ENCODE data around the gene TMSB4X. TPM values are rescaled to one million over a fixed set of nuclear protein-coding genes. Genes with fewer than 3 reads are reported as not detected.
"Not testable (repeated sequence)": the region's sequence is repeated elsewhere in the genome, so short reads cannot be mapped to it uniquely, and the experiment has no call there.

The TMSB4X gene
- polyA plus RNA-seq, 1 donor: 918 TPM

DNA sequence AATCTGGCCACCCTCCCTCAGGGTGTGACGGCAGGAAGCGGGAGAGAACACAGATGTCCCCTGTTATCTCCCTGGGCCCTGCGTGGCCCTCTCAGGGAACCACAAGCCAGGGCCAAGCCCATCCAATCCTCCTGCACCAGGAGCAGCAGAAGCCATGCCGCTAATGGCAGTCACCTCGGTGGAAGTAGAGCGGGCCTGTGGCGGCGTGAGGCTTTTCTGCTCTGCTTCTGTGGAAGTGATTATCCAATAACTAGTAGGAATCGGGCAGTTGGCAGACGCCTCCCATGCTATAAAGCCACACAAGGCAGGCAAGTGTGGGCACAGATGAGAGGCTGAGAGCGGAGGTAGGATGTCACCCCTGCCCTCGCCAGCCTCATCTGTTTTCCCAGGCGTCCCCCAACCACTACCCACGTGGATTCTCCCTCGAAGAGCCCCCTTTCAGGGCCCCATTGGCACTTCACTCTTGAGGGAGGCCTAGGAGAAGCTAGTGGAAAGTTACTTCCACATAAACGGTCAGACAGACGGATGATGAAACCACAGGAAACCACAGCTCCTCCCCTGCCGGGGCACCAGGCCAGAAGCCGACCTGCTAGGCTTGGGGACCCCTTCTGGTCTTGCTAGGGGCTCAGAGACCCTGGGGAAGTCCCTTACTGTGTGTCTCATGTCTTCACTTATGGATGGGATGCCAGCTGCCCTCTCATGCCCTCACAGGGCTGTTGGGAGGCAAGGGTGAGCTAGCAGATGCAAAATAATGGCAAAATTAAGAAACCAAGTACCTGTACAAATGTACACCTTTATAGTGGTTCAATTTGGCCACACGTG is 18.8 kb upstream of the TMSB4X start:
- peak; percentile 55 for DNase-seq

DNA sequence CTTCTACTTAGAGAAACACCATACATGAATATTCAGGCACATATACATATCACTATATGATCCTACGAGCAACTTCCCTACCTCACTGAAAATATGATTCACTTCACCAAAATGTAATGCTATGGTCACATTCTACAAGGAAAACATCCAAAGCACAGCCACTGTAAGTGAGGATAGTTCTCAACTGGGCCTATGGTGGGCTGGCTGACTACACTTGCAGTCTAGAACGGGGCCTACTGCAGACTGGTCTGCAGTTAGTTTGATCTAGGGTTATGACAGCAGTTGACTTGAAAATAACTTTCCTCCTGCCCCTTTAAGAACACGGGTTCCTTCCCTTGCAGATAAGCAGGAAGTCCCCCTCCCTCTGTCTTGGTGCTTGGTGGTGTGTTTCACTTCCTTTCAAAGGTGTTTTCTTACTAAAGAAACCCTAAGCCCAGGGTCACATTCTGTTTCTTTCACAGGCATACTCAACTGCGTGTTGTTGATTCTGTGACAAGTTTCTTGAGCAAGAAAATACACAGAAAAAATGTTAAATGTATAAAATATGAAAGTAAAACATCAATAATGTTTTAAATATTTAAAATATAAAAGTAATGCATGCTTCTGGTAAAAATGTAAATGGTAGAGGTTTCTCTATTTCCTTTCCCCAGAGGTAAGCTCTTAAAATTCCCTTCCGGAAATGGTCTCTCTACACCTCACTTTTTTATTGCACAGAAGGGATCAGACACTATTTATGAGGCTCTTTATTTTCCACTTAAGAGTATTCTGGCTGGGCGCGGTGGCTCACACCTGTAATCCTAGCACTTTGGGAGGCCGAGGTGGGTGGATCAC is 18.0 kb upstream of the TMSB4X start:
- DNase-seq: no peak

DNA sequence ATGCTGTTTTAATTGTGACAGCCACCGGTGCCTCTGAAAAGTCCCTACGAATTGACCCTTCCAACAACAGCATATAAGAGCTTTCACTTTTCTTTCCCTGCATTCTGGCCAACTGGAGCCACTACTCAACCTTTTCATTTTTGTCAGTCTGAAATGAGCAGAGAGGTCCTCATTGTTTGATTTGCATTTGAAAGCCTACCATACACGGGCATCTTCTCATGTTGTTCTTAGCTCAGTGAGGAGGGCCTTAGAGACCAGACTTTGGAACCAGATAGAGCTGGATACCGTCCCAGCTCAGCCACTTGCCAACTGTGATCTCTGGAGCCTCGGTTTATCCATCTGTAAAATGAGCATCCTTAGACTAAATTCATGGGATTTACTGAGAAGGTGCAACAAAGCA is 16.9 kb upstream of the TMSB4X start:
- DNase-seq: no peak

DNA sequence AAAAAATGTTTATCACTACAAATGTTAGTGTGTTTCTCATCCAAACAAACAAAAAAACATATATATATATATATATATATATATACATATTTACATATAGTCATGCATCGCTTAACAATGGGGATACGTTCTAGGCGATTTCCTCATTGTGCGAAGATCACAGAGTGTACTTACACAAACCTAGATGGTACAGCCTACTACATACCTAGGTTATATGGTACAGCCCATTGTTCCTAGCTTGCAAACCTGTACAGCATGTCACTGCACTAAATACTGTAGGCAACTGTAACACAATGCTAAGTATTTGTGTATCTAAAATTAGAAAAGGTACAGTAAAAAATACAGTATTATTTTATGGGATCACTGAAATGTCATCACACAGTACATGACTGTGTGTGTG is 16.4 kb upstream of the TMSB4X start:
- DNase-seq: no peak

DNA sequence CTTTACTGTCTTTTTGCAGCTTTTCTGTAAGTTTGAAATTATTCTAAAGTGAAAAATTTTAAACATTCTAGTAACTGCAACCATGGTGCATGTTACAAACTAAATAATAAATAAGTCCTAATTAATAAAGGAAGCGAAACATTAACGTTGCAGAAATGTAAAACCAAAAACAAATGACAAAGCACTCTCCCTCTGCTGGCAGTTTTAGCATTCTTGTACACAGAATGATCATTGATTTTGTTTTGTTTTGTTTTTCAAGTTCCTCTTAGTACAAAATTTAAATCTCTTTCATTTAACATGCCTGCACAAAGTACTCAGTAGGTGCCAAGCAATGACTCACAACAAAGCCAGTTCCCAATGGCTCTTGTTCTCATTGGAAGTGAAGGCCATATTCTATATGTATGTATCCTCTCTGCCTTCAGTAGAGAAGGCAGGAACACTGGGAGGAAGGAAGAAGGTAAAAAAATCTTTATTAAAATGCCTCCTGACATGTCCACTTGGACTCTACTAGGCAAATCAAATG is 13.7 kb upstream of the TMSB4X start:
- DNase-seq: no peak

DNA sequence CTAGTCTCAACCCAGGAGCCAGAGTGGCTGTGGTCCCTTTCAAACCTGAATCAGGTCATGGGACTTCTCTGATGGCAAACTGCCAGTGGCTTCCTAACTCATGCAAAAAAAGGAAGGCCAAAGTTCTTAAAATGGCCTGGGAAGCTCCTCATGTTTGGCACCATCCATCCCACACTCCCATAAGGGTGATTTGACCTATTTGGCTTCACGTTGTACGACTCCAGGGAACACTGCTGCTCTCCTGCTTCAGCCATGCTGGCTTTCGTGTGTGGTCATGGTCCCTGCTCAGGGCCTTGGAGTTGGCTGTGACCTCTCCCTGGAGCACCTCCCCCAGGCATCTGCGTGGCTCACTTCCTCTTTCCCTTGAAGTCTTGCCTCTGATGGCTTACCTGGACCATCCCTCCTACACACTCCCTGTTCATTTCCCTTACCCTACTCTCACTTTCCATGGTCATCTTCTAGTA is 12.8 kb upstream of the TMSB4X start:
- no peak for DNase-seq

DNA sequence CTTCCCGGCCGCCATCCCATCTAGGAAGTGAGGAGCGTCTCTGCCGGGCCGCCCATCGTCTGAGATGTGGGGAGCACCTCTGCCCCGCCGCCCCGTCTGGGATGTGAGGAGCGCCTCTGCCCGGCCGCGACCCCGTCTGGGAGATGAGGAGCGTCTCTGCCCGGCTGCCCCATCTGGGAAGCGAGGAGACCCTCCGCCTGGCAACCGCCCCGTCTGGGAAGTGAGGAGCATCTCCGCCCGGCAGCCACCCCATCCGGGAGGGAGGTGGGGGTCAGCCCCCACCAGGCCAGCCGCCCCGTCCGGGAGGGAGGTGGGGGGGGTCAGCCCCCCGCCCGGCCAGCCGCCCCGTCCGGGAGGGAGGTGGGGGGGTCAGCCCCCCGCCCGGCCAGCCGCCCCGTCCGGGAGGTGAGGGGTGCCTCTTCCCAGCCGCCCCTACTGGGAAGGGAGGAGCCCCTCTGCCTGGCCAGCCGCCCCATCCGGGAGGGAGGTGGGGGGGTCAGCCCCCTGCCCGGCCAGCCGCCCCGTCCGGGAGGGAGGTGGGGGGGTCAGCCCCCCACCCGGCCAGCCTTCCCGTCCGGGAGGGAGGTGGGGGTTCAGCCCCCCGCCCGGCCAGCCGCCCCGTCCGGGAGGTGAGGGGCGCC is 11.6 kb upstream of the TMSB4X start:
- DNase-seq: not testable (repeated sequence)

DNA sequence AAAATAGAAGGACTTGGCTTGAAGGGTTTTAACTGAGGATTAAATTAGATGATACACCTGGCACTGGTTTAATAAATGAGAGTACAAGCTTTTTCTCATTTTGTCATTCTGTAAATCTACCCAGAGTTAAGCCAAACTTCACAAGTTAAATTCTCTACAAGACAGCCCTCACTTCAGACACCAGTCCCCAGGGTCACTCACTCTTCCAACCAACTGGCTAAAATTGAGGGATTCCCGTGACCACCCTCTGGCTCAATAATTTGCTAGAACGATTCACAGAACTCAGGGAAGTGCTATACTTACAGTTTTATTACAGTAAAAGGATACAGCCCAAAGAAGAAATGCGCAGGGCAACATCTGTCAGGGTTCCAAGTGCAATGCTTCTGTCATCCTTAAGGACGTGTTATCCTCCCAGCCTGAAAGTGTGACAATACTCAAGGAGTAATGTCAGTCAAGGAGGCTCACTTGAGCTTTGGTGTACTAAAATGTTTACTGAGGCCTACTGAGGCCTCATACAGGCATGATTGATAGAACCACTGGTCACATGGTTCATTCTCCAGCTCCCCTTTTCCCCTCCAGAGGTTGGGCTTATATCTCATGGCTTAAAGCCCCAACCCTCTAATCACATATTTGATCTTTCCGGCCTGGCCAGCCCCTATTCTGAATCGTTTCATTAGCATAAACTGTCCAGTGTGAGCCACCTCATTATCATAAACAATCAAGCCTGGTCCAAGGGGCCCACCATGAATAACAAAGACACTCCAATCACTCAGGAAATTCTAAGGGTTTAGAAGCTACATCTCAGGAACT is 9.6 kb upstream of the TMSB4X start:
- DNase-seq: no peak

DNA sequence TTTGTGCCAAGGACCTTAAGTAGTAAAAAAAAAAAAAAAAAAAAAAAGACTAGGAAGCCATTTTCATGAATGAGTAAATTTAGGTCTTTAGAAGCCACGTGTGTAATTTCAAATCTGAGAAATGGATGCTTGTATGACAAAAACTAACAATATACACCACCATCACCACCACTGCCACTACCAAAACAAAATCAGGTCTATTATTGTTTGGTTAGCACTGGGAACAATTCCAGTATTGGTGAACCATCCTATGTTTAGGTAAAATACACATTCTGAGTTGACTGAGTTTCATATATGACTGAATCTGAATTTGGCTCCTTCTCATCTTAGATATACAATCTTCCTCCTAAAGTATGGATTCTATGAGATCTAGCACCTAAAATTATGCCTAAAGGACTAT is 8.8 kb upstream of the TMSB4X start:
- no peak for DNase-seq

DNA sequence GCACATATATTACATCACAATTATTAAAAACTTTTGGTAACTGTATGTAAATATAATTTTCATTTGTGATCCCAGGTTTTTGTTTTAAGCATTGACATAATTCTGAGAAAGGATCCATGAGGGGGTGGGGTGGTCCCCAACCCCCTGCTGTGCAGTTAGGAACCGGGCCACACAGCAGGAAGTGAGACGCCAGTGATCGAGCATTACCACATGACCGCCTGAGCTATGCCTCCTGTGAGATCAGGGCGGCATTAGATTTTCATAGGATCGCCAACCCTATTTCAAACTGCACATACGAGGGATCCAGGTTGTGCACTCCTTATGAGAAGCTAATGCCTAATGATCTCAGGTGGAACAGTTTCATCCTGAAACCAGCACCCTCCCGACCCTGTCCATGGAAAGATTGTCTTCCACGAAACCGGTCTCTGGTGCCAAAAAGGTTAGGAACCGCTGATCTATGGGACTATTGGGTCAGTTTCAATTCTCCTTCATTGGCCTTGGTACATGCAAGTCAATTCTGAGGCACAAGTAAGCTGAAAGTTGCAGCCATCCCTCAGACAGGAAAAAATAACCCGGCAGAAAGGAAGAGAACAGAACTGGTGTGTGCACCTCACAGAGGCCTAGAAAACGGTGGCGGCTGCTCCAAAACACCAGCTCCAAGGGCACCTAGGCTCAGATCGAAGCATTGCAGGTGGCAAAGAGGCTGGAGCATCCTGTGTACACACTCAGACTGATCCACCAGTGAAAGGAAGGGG is 7.0 kb upstream of the TMSB4X start:
- no peak for DNase-seq

DNA sequence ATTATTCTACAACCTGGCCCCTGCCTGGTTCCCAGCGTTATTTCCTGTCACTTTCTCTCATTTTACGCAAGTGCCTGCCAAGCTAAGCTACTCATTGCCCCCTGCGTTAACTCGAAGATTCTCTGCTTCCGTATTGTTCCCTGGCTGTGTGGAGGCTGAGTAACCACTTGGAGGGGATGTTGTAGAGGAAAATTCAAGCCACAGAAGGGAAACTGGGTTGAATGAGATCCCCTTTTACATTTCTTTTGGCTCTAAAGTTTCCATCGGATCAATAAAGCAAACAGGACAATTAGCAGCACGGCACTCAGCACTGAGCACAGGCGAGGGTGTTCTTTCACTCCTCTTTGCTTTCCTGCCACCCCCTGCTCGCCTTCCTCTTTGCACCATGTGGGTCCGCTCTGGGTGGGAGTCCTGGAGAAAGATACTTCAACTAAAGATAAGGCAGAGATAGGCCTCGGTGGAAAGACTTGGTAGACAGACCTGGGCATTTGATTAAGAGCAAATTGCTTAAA is 4.2 kb upstream of the TMSB4X start:
- peak; percentile 55 for DNase-seq

DNA sequence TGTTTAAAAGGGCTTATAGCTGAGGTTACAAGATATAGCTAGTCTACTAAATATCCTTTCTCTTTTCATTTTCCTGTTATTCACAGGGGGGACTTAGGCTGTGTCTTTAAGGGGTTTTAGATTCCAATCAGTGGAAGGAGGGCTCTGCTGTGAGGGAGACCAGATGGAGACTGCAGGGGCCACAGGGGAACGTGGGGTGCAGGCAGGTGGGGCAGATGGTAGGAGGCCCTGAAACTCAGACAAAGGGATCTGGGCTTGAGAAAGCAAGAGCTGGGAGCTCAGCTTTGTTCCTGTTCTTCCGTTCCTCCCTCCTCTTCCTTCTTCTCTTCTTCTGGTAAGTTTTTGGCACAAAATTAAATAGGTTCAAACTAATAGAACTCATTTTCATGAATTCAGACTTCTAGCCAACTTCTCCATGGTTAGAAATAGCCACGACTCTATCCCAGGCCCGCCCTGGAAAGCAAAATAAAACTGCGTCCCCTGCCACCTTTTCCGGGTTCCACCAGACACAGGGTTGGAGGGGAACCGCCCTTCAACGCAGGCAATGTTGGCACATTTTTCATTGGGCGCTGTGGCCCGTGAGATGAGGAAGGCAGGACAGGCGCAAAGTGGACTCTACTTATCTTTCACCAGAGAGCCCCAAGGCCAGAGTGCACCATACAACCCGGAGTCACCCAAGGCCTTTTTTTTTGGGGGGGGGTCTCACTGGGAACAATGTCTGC is 3.5 kb upstream of the TMSB4X start:
- DNase-seq: no peak

DNA sequence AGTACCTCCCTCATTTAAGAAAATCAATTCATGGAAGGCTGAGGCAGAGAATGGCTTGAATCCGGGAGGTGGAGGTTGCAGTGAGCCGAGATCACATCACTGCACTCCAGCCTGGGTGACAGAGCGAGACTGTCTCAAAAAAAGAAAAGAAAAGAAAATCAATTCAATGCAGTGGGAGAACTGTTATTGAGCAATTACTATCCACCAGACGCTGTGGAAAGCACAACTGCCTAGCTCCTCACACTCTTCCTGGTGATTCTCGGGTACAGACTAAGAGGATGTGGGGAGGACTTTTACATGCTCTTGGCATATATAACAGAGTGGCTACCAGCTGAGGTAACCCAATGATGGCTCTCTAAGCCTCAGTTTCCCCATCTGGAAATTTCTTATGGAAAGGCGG is 2.7 kb upstream of the TMSB4X start:
- DNase-seq: no peak

DNA sequence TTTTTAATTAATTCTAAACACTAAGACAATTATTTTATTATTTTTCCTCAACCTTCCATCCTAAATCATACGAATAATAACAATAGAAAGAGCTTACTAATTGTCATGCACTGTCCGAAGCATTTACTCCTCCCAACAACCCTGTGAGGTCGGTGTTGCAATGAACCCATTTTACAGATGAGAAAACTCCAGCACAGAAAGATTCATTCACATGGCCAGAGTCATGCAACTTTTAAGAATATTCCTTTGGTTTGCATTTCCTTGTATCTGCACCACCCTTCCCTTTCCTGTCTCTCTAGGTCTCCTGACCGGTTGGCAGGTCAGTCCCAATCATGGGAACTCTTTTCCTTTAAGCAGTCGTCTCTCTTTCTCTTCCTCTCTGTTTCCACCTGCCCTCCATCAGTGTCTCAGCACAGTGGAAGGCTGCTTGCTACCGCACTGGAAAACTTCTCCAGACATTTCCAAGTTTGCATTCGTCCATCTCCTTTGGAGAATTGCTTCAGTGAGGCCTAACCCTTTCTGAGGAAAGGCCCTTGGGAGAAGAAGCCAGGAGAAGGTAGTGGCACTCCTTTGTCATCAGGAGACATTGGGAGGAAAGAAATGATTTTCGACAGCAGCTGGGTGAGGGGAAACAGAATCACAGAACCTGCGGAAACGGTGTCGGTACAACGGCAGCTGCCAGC is 1.9 kb upstream of the TMSB4X start:
- no peak for DNase-seq

DNA sequence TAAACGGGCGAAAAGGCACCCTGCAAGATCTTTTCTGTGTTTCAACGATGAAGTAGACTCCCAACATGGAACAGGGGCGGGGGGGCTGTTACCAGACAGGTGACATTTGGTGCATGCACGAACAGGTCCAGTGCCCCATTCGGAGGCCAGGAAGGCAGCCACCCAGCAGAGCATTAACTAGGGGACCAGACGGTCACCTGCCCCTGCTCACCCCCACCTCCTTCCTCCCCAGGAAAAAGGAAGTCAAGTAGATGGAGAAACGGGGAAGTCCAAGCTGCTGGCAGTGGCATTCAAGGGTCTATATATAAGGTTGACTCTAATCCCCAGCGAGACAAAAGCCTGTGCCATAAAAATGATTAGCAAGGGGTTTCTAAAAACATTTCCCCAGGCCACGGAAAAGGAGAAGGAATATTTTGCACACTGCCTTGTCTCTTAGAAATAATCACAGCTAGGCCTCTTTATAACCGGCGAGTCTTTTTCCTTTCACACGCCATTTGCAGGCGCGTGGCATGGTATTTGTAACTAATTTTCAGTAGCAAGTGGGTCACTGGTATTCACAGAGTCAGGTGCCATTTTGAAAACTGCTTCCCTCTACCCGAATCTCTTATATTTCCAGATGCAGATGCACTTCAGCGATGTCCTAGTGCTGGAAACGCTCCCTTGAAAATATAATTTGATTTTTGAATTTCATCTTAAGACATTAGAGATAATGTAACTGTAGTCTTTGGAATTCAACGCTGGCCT is 1.2 kb upstream of the TMSB4X start:
- DNase-seq: no peak

DNA sequence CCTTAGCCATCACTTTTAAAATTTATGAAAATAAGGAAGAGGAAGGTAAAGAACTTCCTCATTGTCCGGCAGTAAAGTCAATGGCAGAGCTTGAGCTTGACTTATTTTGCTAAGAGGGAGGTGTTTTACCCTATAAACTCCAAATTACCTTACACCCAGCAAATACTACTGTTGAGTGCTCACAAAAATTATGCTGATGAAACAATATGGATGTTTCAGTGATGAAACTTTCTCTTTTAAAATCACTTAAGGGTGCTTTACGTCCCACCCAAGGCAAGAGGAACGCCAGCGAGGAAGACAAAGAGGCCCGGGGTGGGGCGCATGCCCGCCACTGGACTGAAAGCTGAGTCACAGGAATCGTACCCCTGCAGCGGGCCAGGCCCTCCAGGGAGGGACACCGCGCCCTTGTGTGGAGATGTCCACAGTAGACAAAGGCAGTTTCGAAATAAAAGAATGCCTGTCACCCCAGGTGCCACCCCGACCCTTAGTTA is 560 bp upstream of the TMSB4X start:
- no peak for DNase-seq

DNA sequence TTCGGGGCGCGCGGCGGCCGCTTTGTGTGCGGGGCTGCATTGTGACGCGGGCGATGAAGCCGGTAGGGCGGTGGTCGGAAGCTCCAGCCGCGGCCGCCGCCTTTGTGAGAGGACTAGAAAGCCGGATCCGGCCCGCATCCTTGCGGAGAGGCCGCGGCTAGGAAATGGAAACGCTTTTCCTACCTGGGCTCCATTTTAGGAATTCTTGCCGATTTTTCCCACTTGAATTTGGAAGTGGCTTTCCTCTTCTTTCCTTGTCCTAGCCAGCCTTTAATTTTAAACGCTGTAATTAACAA is 708 bp downstream of the TMSB4X start:
- DNase-seq: no peak

DNA sequence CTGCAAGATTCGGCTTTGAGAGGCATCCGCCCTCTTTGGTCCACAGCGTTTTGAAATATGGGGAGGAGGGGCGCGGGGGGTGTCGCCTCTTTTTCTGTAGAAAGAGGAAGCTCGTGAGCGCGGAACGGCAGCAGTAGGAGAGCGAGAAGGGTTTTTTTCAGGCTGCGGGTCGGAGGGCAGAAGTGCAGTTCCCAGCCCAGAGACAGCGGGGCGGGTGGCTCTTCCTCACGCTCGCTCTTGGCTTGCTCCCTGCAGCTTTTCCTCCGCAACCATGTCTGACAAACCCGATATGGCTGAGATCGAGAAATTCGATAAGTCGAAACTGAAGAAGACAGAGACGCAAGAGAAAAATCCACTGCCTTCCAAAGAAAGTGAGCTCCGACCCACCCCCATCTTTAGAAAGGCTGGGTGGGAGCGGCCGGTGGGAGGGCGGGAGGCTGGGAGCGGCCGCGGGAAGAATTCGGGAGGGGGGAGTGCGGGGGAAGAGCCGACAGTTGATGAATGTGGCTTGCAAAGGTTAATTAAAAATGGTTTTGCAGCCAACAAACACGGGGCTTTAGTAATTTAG is 1.2 kb downstream of the TMSB4X start:
- no peak for DNase-seq

Data from hindlimb muscle (tissue), 1 donor.